Panc1 (cell line): ENCODE measurements around the gene TADA2B. TPM values are rescaled to one million over a fixed set of nuclear protein-coding genes. Genes with fewer than 3 reads are reported as not detected.

Experiments used
- ATAC-seq: fragments of 200-7000 bp; cut with Tn5 transposase; 2 replicates; pipeline ENCODE4 v1.9.1; 2020; ENCODE audit warnings: mild to moderate bottlenecking, moderate library complexity
- BruUV-seq: library from RNA; stranded (reverse); fragments of 400-500 nt; replicated peaks from 2 replicates; lab custom pipeline; 2021; lab: Mats Ljungman, UMichigan
- CTCF ChIA-PET: fragments of 300-600 bp; sonication (Branson Sonifier 250); formaldehyde crosslinking; loops from one replicate; lab custom pipeline; 2022; ENCODE audit warnings: antibody characterized with exemption; lab: Charles Lee
- POLR2A ChIA-PET: fragments of 300-600 bp; sonication (Branson Sonifier 250); formaldehyde crosslinking; loops from one replicate; lab custom pipeline; 2022; ENCODE audit warnings: antibody characterized with exemption; lab: Charles Lee
- DNase-seq: peaks from one replicate; pipeline ENCODE4 v3.0.0-alpha.2; 2010; ENCODE audit warnings: low read depth, low spot score
- H3K27ac ChIP-seq: 2 replicates; pipeline ENCODE4 v1.5.1; 2011; ENCODE audit warnings: mild to moderate bottlenecking, low read length, inconsistent platforms
- H3K27me3 ChIP-seq: fragments of 200-500 bp; sonication (Bioruptor generic); 2 replicates; pipeline ENCODE4 v1.6.0; 2014; ENCODE audit warnings: low read length, inconsistent platforms; ENCODE audit not compliant: control insufficient read depth, insufficient read depth
- H3K36me3 ChIP-seq: fragments of 200-500 bp; sonication (Bioruptor generic); 2 replicates; pipeline ENCODE4 v1.5.1; 2014; ENCODE audit warnings: inconsistent platforms, mild to moderate bottlenecking, low read length, moderate library complexity; ENCODE audit not compliant: control insufficient read depth, insufficient read depth
- H3K4me1 ChIP-seq: 2 replicates; pipeline ENCODE4 v1.5.1; 2011; ENCODE audit warnings: inconsistent platforms, mild to moderate bottlenecking, low read length, moderate library complexity; ENCODE audit not compliant: control insufficient read depth, insufficient read depth
- H3K4me3 ChIP-seq, 2 experiments: 2 replicates each; pipeline ENCODE4 v1.5.1; 2011 to 2012; ENCODE audit warnings: low read depth in 2 of 2, low read length in 2 of 2, mild to moderate bottlenecking in 2 of 2, inconsistent platforms in 1 of 2, moderate library complexity in 1 of 2
- H3K9me3 ChIP-seq: fragments of 200-500 bp; sonication (Bioruptor generic); 2 replicates; pipeline ENCODE4 v1.5.1; 2014; ENCODE audit warnings: low read depth, mild to moderate bottlenecking, inconsistent platforms, low read length, moderate library complexity; ENCODE audit not compliant: control insufficient read depth, insufficient read depth
- POLR2AphosphoS5 ChIP-seq: IDR thresholded peaks from 2 replicates; pipeline ENCODE4 v1.6.1; 2012; ENCODE audit warnings: mild to moderate bottlenecking, low read depth, low read length, moderate library complexity
- REST ChIP-seq, 2 experiments: IDR thresholded peaks; 2 replicates each; pipeline ENCODE4 v1.6.1; 2011 to 2012; ENCODE audit warnings: low read depth in 2 of 2, control low read depth in 1 of 2, low read length in 1 of 2, mild to moderate bottlenecking in 1 of 2, moderate library complexity in 1 of 2; ENCODE audit not compliant: insufficient read depth in 1 of 2
- SIN3A ChIP-seq: IDR thresholded peaks from 2 replicates; pipeline ENCODE4 v1.6.1; 2012; ENCODE audit warnings: low read depth, mild to moderate bottlenecking, low read length, moderate library complexity, borderline replicate concordance; ENCODE audit not compliant: insufficient read depth
- TCF7L2 ChIP-seq: IDR thresholded peaks from 2 replicates; pipeline ENCODE4 v1.6.1; 2011; ENCODE audit warnings: mild to moderate bottlenecking, low read depth, low read length, inconsistent platforms
- in situ Hi-C: cut with HindIII; loops from 2 replicates; pipeline ENCODE4 v1.10.0; 2016; ENCODE audit warnings: low sequenced_read_pairs, low pct_unique_long_range_greater_than_20kb
- intact Hi-C: fragments of 100-400 bp; cut with micrococcal nuclease; formaldehyde crosslinking; loops from one replicate; pipeline ENCODE4 v1.10.0; 2022; ENCODE audit not compliant: unreplicated experiment
- total RNA-seq: library from RNA; stranded (reverse); gene quantifications from one replicate; pipeline ENCODE4 v1.2.1, GENCODE V29; 2021; ENCODE audit not compliant: unreplicated experiment
- TF ChIP-seq, protein P1 (sequence below): fragments of 450-650 bp; IDR thresholded peaks from 2 replicates; pipeline ENCODE4 v1.5.1; 2017; ENCODE audit warnings: mild to moderate bottlenecking

TADA2B gene
- total RNA-seq, 1 experiment from 2014 or later = 17.6 TPM

DNA sequence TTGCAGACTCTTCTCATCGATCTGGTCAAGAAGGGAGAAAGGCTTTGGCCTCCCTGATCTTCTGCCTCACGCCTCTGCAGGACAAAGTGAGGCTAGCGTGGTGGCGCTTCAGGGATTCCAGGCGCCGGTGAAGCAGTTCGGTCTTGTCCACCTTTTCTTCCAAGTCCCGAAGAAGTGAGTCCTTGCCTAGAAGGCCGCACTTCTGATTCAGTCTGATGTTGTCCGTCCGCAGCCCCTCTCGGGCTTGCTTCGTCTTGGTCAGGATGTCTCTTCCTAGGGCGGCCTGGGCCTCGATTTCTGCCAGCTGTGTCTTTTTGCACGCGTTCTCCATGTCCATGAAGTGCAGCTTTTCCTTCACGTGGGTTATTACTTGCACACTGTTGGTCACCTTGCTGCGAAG, 1.9 kb upstream of the TADA2B start:
- POLR2A ChIA-PET = interaction anchor here (0.6 kb wide), 2 partner anchors 27 to 55 kb away, joined by 7 to 15 read pairs; no protein-coding TSS in a partner anchor
- intact Hi-C loops = no loop called here
- no peaks in the 10 kb centered on the region for H3K27me3 ChIP-seq
- DNase-seq = no peak
- H3K27ac ChIP-seq = no peak overlapping the region
- H3K4me1 ChIP-seq = peaks cover 28% of the 10 kb centered on the region
- BruUV-seq = TSS peak; percentile 95
- H3K36me3 ChIP-seq = no peaks in the 10 kb centered on the region
- CTCF ChIA-PET = no interaction called here
- in situ Hi-C loops = no loop called here
- no peaks in the 10 kb centered on the region for H3K9me3 ChIP-seq
- no peak overlapping the region for H3K4me3 ChIP-seq
- no peak for ATAC-seq
- no peak for TF ChIP-seq SIN3A

DNA sequence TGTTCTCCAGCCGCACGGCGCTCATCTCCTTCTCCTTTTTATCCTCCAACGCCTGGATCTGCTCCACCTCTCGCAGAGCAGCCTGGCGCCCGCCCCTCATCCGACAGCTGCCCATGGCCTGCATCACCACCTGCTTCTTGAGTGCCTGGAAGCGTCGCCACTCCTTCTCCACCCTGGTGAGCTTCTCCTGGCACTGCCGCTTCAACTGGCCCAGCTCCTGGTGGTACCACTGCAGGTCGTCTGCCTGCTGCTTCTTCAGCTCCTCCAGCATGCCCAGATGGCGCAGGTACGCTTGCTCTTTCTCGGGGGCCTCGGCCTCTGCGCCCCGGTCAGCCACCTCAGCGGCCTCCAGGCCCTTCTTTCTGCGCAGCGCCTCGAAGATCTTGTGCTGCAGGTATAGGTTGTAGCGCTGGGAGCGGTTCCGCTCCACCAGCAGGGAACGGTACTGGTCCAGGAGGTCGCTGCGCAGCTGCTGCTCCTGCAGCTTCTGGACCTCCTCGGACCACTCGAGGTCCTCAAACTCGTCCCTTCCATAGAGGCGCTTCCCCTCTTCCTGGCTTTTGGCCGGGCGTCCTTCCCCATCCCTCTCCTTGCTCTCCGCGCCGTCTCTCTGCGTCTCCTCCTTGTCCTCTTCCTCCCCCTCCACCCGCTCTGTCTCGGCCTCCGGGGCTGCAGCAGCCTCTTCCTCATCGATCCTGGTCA, 1.2 kb upstream of the TADA2B start:
- no TSS peak for BruUV-seq
- no peak for ATAC-seq
- Histone ChIP-seq H3K4me1 (peaks cover 27% of the 10 kb centered on the region), H3K27me3 (no peaks in the 10 kb centered on the region), H3K4me3 (peak overlapping the region; percentile 66 to 69), H3K9me3 (no peaks in the 10 kb centered on the region), H3K36me3 (no peaks in the 10 kb centered on the region), H3K27ac (no peak overlapping the region; the same call in 1 of the 2 replicates)
- TF ChIP-seq, protein P1, sequence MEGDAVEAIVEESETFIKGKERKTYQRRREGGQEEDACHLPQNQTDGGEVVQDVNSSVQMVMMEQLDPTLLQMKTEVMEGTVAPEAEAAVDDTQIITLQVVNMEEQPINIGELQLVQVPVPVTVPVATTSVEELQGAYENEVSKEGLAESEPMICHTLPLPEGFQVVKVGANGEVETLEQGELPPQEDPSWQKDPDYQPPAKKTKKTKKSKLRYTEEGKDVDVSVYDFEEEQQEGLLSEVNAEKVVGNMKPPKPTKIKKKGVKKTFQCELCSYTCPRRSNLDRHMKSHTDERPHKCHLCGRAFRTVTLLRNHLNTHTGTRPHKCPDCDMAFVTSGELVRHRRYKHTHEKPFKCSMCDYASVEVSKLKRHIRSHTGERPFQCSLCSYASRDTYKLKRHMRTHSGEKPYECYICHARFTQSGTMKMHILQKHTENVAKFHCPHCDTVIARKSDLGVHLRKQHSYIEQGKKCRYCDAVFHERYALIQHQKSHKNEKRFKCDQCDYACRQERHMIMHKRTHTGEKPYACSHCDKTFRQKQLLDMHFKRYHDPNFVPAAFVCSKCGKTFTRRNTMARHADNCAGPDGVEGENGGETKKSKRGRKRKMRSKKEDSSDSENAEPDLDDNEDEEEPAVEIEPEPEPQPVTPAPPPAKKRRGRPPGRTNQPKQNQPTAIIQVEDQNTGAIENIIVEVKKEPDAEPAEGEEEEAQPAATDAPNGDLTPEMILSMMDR = no peak
- TF ChIP-seq TCF7L2 (no peak), REST (IDR thresholded peaks at IDR 0.05; ENCODE audit: insufficient read depth in 1 of 2, low read depth in 2 of 2, low read length in 1 of 2) (no peak), POLR2AphosphoS5 (no peak)
- POLR2A ChIA-PET = interaction anchor here (0.6 kb wide), 1 partner anchor 55 kb away, joined by 7 read pairs; no protein-coding TSS in a partner anchor
- intact Hi-C loops (no loop called here), in situ Hi-C loops (no loop called here)
- DNase-seq = no peak
- CTCF ChIA-PET = no interaction called here
